Retinal pigment epithelial cell (primary cell): Measurements from ENCODE around the gene ABHD13.
"Not testable (repeated sequence)": the region's sequence is repeated elsewhere in the genome, so short reads cannot be mapped to it uniquely, and the experiment has no call there.

ENCODE experiments used
- DNase-seq: peaks from one replicate; pipeline ENCODE4 v3.0.0-alpha.2; 2010; ENCODE audit warnings: low read depth
- H3K4me3 ChIP-seq: 2 replicates; pipeline ENCODE4 v1.5.1; 2011; ENCODE audit warnings: mild to moderate bottlenecking, low read length, control low read depth, moderate library complexity
- CTCF ChIP-seq: conservative IDR thresholded peaks from 2 replicates; pipeline ENCODE4 v1.5.1; 2011; ENCODE audit warnings: low read depth, low read length, control low read depth, inconsistent platforms

ABHD13 gene

GRCh38 chr13:108210551-108210950, 7.6 kb upstream of the ABHD13 start:
- no peak for TF ChIP-seq CTCF
- no peak overlapping the region for H3K4me3 ChIP-seq

GRCh38 chr13:108212886-108213285, 5.3 kb upstream of the ABHD13 start:
- DNase-seq: no peak
- no peak for TF ChIP-seq CTCF
- no peak overlapping the region for H3K4me3 ChIP-seq

More at GRCh38 chr13:108210551-108210950, 7.6 kb upstream of the ABHD13 start:
- DNase-seq: no peak

- no peak for DNase-seq
- peak overlapping the region; percentile 48 for H3K4me3 ChIP-seq
- no peak for TF ChIP-seq CTCF
Measured at GRCh38 chr13:108213946-108214345, 4.2 kb upstream of the ABHD13 start.

GRCh38 chr13:108214441-108215271, 3.5 kb upstream of the ABHD13 start:
- H3K4me3 ChIP-seq: peak overlapping the region; percentile 48
- no peak for DNase-seq
- TF ChIP-seq CTCF: no peak

GRCh38 chr13:108215436-108215835, 2.8 kb upstream of the ABHD13 start, which contains the start of gene LIG4:
Gene LIG4, minus strand, starts transcription at chr13:108215536. Its CDS starts 4,268 bp downstream, at chr13:108211268.
- peak; percentile 89 for DNase-seq
- peak within 1 kb of the TSS; percentile 48 for H3K4me3 ChIP-seq
- TF ChIP-seq CTCF: no peak

- DNase-seq: not testable (repeated sequence)
- peak overlapping the region; percentile 81 for H3K4me3 ChIP-seq
Measured at GRCh38 chr13:108217307-108218043, 717 bp upstream of the ABHD13 start.

GRCh38 chr13:108220041-108220440, 1.8 kb downstream of the ABHD13 start:
- peak; percentile 7 for TF ChIP-seq CTCF
- DNase-seq: no peak

More at GRCh38 chr13:108220041-108220440, 1.8 kb downstream of the ABHD13 start:
- H3K4me3 ChIP-seq: no peak overlapping the region
